Measurements from ENCODE around the gene CD1C. TPM values are rescaled to one million over a fixed set of nuclear protein-coding genes. Genes with fewer than 3 reads are reported as not detected.
A peak's percentile ranks its signal among the peaks of the same experiment; 100 is the strongest.

The CD1C gene
- total and polyA plus RNA-seq, 2 donors (not counting 1 experiment from before 2014, with no cell fraction given): 7.4 to 96.8 TPM

- no peaks in the 10 kb centered on the region for H3K9me3 Mint-ChIP-seq (ENCODE audit: insufficient read depth)
- 3% methylated on average over 3 of the region's 3 CpGs for whole genome bisulfite sequencing (ENCODE audit: insufficient coverage)
- CTCF ChIA-PET: interaction anchor here (0.6 to 4.1 kb wide), 16 partner anchors 11 to 1529 kb away, joined by 3 to 92 read pairs (median 10); partner anchors contain the start of gene CD1B
- H2AFZ ChIP-seq (ENCODE audit: insufficient read depth, low read depth, low read length, poor library complexity, severe bottlenecking): no peak overlapping the region
- DNase-seq (peak; percentile 88), ATAC-seq (ENCODE audit: low read depth) (peak; percentile 84)
- H3K36me3 ChIP-seq (replicated peaks in 1 of 2; ENCODE audit: control extremely low read depth in 1 of 2, control insufficient read depth in 1 of 2, extremely low read depth in 1 of 2, insufficient read depth in 2 of 2, low read length in 1 of 2): no peaks in the 10 kb centered on the region
- peaks cover 49 to 51% of the 10 kb centered on the region in 2 donors for H3K4me1 ChIP-seq (ENCODE audit: control insufficient read depth in 2 of 2, insufficient read depth in 2 of 2, low read length in 2 of 2)
- TF ChIP-seq CTCF (IDR thresholded peaks at IDR 0.05): no peak
- TF ChIP-seq EZH2 (IDR thresholded peaks at IDR 0.05; ENCODE audit: borderline replicate concordance, insufficient read depth, low read depth, low read length, poor library complexity, severe bottlenecking): no peak
- H3K9ac ChIP-seq (ENCODE audit: low read length): peak overlapping the region; percentile 25
- no peaks in the 10 kb centered on the region for H3K9me3 ChIP-seq (ENCODE audit: control extremely low read depth in 1 of 3, control insufficient read depth in 2 of 3, insufficient read depth in 1 of 3, low read length in 2 of 3)
- H4K20me1 ChIP-seq (ENCODE audit: control insufficient read depth, insufficient read depth, low read length, poor library complexity, severe bottlenecking): no peaks in the 10 kb centered on the region
- POLR2A ChIA-PET: interaction anchor here (0.7 to 1.1 kb wide), 2 partner anchors 37 to 754 kb away, joined by 3 to 5 read pairs; no protein-coding TSS in a partner anchor
- peak overlapping the region; percentile 49 for H3K4me3 Mint-ChIP-seq
- no peaks in the 10 kb centered on the region for H3K27me3 Mint-ChIP-seq
- H3K4me1 Mint-ChIP-seq: peaks cover 48% of the 10 kb centered on the region
- no peaks in the 10 kb centered on the region for H3K27me3 ChIP-seq (replicated peaks in 1 of 4; ENCODE audit: control extremely low read depth in 1 of 4, control insufficient read depth in 3 of 4, insufficient read depth in 4 of 4, low read length in 3 of 4)
- intact Hi-C loops (cut with micrococcal nuclease): loop anchor here (1.0 to 10.0 kb wide), 3 partner anchors 37 to 147 kb away; partner anchors contain the start of gene OR10T2
- H3K79me2 ChIP-seq (ENCODE audit: control insufficient read depth, insufficient read depth, low read length): no peaks in the 10 kb centered on the region
- peak overlapping the region; percentile 40 to 63 for H3K27ac ChIP-seq (ENCODE audit: low read length in 2 of 2)
- peak overlapping the region; percentile 69 for H3K4me2 ChIP-seq (replicated peaks; ENCODE audit: low read depth, low read length, poor library complexity, severe bottlenecking)
- H3K27ac Mint-ChIP-seq: peak overlapping the region; percentile 57
- H3K4me3 ChIP-seq (ENCODE audit: control extremely low read depth in 1 of 5, extremely low read depth in 1 of 5, insufficient read depth in 1 of 5, low read depth in 2 of 5, low read length in 4 of 5): peak overlapping the region in 3 of 5 experiments; percentile 16 to 32 (median 26)
These were observed 41.6 kb upstream of the CD1C start for GRCh38 chr1:158248118-158248517.

GRCh38 chr1:158248771-158249170 is 41.0 kb upstream of the CD1C start:
- H3K9ac ChIP-seq (ENCODE audit: low read length): peak overlapping the region; percentile 25
- Mint-ChIP-seq H3K27me3 (no peaks in the 10 kb centered on the region), H3K4me3 (peak overlapping the region; percentile 49), H3K27ac (peak overlapping the region; percentile 64), H3K4me1 (peaks cover 49% of the 10 kb centered on the region), H3K9me3 (ENCODE audit: insufficient read depth) (no peaks in the 10 kb centered on the region)
- no peak overlapping the region for H2AFZ ChIP-seq (ENCODE audit: insufficient read depth, low read depth, low read length, poor library complexity, severe bottlenecking)
- peak overlapping the region; percentile 69 for H3K4me2 ChIP-seq (replicated peaks; ENCODE audit: low read depth, low read length, poor library complexity, severe bottlenecking)
- ATAC-seq (ENCODE audit: low read depth) (no peak), DNase-seq (peak; percentile 9)
- 0% methylated on average over 1 of the region's 2 CpGs for WGBS (ENCODE audit: insufficient coverage)
- H3K79me2 ChIP-seq (ENCODE audit: control insufficient read depth, insufficient read depth, low read length): no peaks in the 10 kb centered on the region
- peak overlapping the region; percentile 40 to 63 for H3K27ac ChIP-seq (ENCODE audit: low read length in 2 of 2)
- no peaks in the 10 kb centered on the region for H3K36me3 ChIP-seq (replicated peaks in 1 of 2; ENCODE audit: control extremely low read depth in 1 of 2, control insufficient read depth in 1 of 2, extremely low read depth in 1 of 2, insufficient read depth in 2 of 2, low read length in 1 of 2)
- intact Hi-C loops (cut with micrococcal nuclease): loop anchor here (1.0 to 10.0 kb wide), 3 partner anchors 37 to 146 kb away; partner anchors contain the start of gene OR10T2
- POLR2A ChIA-PET: no interaction called here
- CTCF ChIA-PET: interaction anchor here (0.6 to 4.1 kb wide), 14 partner anchors 10 to 1530 kb away, joined by 3 to 92 read pairs (median 10); partner anchors contain the start of gene CD1B
- peak overlapping the region in 3 of 5 experiments; percentile 1 to 32 (median 26) for H3K4me3 ChIP-seq (ENCODE audit: control extremely low read depth in 1 of 5, extremely low read depth in 1 of 5, insufficient read depth in 1 of 5, low read depth in 2 of 5, low read length in 4 of 5)
- H4K20me1 ChIP-seq (ENCODE audit: control insufficient read depth, insufficient read depth, low read length, poor library complexity, severe bottlenecking): no peaks in the 10 kb centered on the region
- H3K27me3 ChIP-seq (replicated peaks in 1 of 4; ENCODE audit: control extremely low read depth in 1 of 4, control insufficient read depth in 3 of 4, insufficient read depth in 4 of 4, low read length in 3 of 4): no peaks in the 10 kb centered on the region
- TF ChIP-seq CTCF (IDR thresholded peaks at IDR 0.05) (no peak), EZH2 (IDR thresholded peaks at IDR 0.05; ENCODE audit: borderline replicate concordance, insufficient read depth, low read depth, low read length, poor library complexity, severe bottlenecking) (no peak)
- H3K9me3 ChIP-seq (ENCODE audit: control extremely low read depth in 1 of 3, control insufficient read depth in 2 of 3, insufficient read depth in 1 of 3, low read length in 2 of 3): no peaks in the 10 kb centered on the region
- peaks cover 49 to 51% of the 10 kb centered on the region in 2 donors for H3K4me1 ChIP-seq (ENCODE audit: control insufficient read depth in 2 of 2, insufficient read depth in 2 of 2, low read length in 2 of 2)
